ENCODE data around the gene IPPK.
A peak's percentile ranks its signal among the peaks of the same experiment; 100 is the strongest.

IPPK gene

DNA sequence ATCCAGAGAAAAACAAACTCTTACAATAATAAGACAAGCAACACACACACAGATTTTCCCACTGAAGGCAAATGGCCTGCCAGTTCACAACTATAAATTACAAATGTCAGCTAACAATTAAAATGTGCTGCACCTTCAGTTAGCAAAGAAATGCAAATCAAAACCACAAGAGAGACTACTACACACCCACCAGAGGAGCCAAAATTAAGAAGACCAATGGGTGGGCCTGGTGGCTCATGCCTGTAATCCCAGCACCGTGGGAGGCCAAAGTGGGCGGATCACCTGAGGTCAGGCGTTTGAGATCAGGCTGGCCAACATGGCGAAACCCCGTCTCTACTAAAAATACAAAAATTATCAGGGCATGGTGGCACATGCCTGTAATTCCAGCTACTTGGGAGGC is 15.1 kb upstream of the IPPK start:
- DNase-seq, result no peak

DNA sequence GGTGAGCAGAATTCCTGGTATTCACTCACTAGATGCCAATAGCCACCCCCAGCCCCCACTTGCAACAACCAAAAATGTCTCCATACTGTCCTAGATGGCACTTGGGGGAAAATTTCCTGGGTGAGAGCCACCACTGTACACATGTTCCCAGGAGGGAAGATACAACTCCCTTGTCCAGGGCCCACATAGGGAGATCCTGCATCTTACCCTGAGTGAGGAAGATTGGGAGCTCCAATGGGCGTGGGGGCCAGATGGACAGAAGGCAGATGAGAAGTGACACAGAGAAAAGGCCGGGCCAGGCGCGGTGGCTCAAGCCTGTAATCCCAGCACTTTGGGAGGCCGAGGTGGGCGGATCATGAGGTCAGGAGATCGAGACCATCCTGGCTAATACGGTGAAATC is 12.3 kb upstream of the IPPK start:
- DNase-seq, result no peak

DNA sequence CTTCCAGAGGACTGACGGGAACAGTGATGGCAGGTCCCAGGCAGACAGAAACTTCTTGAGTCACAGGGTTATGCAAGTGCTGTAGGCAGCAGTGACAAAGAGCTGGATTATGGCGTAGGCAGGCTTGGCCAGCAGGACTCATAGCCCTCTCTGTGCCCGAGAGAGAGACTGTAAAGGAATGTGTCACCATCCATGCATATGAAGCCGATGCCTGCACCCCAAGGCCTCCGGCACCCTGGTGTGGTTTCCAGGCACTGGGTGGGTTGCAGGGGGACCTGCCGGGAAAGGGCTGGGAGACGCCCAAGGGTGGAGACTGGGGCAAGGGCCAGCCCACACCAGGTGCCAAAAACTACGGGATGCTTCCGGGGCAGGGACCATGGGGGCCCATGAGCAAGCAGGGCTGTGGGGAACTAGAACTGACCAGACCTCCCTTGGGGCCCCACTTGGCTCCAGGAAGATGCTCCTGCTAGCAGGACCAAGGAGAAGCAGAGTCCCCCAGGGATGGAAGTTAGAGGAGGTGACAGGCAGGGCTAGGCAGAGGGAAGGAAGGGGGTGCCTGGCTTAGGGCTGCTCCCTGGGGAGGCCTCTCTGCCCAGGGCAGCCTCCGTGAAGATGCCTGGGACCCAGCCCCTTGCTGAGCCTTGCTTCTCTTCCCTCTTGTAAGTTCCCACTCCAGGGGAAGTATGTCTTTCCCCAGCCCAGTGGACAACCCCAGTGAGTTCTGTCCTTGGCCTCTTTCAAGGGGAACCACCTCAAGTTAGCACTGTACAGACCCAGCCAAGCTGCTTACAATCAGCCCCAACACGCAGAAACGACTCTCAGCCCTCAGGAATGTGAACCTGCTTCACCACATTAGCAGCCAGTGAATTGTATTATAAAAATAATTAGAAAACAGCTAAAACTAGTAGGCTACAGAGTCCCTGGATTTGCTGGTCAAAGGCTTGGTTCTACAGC is 10.5 kb upstream of the IPPK start:
- no peak for DNase-seq

DNA sequence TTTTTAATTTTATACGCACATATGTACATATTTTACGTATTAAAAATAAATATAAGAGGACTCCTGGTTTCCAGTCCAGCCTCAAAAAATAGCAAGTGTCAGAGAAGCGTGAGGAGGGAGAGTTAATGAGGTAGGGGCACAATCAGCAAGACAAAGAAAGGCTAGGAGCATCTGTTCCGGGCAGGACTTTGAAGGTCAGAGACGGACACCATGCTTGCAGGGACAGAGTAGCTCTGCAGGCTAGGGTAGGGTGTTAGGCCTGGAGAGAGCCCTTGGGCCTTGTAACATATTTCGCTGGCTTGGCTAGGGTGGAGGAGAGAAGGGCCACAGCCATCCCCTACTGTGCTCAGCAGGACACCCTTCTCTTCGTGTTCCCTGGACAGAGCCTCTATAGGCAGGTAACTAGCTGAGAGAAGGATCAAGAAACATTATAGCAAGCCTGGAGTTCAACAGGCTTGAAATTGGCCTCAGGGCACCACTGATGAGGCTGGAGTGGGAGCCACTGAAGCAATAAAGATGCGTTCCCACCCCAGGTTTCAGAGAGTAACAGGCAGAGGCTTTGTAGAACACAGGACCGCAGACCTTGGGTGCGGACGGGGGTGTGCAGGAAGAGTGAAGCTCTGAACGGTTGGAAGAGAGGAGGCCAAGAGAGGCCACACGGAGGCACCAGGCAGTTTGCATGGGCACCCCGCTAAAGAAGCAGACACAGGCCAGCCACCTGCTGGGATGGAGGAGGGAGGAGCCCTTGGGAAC is 9.7 kb upstream of the IPPK start:
- DNase-seq, result no peak

DNA sequence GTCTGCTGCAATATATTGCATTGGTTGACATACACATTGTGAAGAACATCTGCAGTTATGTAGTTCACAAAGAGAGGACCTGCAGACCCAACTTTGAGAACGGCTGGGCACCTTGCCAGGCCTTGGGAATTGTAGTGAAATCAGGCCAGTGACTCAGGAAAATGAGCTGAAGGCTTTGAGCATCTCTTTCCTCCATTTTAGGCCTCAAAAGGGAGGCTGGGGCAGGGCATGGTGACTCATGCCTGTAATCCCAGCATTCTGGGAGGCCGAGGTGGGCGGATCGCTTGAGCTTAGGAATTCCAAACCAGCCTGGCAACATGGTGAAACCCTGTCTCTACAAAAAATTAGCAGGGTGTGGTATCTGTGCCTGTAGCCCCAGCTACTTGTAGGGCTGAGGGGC is 1.4 kb upstream of the IPPK start:
- DNase-seq, result no peak

DNA sequence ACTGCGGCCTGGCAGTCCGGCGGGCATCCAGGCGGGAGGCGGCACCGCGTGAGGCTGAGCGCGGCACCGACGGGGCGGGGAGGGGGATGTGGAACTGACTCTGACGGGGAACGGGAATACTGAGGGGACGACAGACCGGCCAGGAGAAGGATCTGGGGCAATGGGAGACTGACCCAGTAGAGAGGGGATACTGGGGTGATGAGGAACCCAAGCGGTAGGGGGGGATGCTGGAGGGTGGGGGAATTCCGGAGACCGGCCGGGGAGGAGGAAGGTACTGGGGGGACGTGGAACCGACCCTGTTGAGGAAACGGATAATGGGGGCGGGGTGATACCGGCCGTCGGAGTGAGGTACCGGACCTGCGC is 423 bp downstream of the IPPK start:
- DNase-seq, result peak; percentile 56

DNA sequence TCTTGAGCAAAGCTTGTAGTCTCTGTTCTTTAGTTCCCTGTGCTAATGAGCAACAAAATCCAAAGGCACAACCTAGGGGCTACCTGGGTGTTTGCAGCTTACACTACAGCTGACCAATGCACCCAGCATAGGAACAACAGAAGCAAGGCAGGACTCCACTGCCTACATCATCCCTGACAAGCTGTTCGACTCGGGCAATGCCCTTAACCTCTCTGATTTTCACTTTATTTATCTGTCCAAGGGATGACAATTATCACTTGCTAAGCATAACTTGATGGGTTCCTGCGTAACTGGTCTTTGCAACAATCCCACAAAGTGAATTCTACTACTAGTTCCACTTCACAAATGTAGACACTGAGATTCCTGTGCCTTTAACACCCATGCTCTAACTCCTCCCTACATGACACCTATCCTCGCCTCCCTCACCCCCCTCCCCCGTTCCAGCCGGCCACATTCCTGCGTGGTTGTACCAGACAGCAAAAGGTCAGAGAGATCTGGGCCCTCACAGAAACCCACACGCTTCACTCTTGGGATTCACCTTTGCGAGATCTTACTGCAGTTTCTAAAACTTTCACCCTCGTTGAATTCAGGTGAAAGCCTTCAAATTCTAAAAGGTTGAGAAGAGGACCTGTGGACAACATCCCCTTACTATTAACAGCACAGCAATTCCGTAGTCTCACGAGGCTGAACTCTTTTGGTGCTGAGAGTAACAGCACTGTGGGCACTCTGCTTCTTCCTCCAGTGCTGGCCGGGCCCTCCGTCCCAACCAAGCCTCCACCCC is 995 bp downstream of the IPPK start:
- DNase-seq, result peak; percentile 56

DNA sequence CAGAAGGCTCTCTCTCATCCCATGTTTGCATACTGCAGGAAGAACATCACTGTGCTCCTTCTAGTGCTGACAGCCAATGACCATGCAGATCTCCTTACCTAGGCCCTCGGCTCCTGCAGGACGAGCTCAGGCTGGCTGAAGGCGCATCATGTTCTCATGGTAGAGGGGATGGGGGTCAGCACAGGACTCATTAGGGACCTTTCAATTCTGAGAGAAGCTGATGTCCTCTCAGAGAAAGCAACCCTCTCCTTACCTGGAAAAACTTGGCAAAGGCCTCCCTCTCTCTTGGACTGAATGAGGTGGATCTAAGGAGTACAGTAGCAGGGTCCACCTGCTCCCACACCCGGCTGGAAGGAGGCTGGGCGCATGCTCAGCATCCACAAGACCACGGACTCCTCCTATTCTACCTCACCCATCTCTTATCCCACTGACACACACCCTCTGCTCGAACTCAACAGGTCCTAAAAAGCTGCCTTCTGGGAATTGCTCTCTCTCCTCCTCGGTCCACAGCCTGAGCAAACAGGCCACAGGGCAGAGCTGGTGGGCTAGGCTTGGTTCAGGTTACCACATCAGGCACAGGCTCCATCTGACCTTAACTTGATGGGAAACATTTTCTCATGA is 2.9 kb downstream of the IPPK start:
- no peak for DNase-seq

DNA sequence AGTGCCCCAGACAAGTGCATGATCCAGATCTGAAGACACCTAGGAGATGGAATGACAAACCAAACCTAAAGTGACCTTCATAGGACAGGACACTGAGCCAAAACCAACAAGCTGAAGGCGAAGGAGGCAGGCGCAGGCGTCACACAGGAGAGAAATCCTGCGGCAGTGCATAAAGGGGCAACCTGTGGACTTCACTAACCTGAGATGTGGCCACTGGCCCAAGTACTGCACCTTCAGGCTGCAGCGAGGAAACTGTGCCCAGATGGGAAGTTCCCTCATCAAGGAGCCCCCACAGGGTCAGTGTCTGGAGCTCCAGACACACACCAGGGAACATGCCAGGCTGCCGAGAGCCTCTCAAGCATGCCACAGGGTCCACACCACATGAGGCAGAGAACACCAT is 3.7 kb downstream of the IPPK start:
- no peak for DNase-seq

DNA sequence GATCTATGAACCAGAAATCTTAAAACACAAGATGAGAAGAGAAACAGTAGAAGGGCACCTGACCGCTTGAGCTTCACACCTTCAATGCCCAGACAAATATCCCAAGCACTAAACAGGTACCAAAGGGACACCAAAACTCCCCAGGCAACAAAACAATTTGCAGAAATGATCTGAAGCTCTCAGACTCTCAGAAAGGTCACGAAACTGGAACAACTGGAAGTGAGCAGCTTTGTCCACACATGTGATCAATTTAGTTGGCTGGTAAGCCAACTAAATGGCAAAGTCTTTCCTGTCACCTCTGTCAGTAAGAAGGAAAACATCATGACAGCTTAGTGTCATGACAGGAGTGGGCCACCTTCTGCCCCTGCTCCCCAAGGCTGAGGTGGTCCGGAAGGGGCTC is 4.1 kb downstream of the IPPK start:
- no peak for DNase-seq

DNA sequence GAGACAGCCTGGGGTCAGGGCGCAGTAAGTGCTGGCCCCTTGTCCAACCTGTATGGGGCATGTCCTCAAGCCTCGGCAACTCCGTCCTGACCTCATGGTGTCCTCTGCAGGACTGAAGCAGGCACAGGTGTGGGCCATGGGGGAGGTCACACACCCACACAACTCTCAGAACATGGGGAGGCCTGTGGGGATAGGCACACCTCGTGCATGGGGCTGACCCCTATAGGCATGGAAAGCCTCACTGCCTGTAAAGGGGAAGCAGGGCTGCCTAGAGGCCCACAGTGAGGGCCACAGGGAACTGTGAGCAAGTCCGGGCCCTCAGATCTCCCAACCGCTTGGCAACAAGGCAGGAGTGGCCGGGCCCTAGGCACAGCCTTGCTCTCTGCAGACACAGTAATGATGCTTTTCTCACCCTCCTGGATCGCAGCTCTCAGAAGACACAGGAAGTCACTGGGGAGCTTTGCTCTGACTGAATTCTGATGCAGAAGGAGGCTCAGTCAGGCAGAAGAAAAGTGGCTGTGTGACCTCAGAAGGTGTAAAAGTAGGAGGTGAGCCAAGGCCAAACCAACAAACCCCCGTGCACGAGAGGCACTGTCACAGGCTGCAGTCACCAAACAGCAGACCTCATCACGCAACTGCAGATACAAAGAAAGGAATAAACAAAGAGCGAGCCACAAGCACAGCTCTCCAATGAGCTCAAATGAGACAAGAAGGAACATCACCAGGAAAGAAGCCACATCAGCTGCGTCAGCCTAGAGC is 5.4 kb downstream of the IPPK start:
- DNase-seq, result no peak

DNA sequence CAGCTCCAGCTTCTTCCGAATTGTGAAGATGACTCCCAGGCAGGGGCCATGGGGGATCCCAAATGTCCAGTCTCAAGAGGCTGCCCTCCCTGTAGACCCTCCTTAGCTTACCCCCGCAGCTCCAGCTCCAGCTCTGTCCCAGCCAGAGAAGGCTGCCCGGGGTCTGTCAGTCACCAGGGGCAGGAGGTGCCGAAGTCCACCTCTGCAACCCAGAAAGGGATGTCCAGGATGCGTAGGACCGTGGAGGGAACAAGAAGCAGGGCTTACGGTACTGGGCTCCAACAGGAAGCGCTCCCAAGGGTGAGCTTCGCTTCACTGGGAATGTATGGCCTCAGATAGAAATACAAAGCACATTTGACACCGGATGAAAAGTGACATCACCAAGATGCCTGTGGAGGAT is 6.0 kb downstream of the IPPK start:
- DNase-seq, result no peak

DNA sequence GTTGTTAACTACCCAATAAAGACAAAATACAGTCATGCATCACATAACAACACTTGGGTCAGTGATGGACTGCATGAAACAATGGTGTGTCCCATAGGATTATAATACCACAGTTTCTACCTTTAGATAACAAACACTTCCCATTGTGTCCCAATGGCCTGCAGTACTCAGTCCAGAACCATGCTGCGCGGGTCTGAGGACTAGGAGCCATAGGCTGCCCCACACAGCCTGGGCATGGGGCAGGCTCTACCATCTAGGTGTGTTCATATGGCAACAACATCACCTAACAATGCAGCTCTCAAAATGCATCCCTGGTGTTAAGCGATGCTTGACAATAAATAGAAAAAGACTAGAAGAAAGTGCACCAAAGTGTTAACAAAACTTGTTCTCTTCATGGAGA is 6.8 kb downstream of the IPPK start:
- DNase-seq, result no peak

DNA sequence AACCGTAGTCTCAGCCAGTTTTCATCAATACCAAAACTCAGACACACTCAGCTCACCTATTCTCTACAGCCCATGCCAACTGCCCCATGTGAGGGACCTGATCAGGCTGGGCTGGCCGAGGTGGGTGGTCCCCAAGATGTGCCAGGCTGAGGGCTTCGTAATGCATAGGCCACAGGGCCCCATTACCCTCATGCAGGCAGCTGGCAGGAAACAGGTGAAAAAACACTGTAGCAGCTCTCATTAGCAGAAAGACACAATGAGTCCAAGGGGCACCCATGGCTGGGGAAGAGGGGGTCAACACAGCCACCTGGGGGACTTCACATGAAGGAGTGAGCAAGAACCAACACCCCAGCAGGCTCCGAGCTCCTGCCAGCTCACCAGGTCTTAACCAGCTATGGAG is 8.2 kb downstream of the IPPK start:
- DNase-seq, result no peak

DNA sequence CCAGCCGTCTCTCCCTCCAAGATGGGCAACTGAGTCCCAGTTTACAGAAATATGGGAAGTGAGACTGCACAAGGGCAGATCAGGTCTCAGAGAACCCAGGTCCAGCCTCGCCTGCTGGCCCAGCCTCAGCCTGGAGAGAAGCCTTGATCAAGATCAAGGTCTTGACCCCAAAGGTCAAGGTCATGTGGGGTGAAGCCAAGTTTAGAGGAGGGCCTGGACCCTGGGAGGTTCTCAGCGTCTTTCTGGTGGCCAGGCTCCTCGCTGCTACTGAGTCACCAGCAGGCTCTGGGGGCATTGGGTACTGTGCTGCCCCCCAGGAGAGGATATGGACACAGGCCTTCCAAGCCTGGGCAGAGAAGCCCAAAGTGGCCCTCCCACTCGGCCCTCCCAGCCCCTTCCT is 8.8 kb downstream of the IPPK start:
- no peak for DNase-seq

DNA sequence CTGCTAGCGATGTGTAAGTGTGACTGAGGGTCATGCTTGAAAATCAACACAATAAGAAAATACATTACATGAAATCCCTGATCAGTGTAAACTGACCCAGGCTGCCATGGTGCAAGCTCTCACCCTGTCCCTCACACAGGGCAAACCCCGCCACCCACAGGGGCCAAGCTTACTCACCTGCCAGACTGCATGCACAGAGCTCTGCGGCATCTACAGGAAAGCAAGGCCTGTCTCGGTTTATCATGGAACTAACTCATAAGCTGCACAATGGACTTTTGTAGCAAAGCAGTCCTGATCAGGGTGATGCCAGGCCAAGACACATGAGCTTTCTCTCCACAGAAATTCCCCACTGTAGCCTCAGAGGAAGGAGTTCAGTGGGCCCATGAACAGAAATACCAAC is 9.7 kb downstream of the IPPK start:
- DNase-seq, result no peak

DNA sequence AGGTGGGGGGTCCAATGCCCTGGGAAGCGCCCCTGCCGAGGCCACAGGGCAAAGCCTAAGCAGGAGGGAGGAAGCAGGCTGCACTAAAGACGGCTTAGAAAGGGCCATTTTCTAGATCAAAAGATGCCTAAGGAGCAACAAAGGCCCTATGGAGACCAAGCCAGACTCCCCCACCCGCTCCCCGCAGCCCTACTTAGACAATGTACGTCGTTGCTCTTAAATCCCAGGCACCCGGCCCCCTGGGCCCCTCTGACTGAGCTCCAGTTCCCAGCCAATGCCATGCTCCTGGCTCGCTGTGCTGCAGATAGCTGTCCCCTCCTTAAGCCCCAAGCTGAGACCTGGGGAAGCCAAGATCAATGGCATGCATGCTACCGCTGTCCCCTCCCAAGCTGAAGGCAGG is 10.3 kb downstream of the IPPK start:
- DNase-seq, result no peak

DNA sequence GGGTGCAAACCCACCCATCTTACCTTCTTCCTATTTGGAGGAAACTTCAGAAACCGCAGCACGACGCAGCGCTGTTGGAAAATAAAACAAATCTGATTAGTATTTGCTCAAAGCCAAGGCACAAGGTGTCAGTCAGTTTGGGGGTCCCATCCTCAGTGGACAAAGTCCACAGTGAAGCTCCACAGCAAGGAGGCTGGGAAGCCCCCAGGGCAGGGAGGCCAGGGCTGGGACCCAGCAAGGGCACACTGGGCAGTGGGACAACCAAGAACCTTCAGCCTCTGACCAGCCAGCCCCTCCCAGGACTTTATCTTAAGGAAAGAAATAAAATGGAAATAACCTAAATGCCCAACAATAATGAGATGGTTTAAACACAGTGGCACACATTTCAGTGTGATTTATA is 11.3 kb downstream of the IPPK start:
- DNase-seq, result no peak

DNA sequence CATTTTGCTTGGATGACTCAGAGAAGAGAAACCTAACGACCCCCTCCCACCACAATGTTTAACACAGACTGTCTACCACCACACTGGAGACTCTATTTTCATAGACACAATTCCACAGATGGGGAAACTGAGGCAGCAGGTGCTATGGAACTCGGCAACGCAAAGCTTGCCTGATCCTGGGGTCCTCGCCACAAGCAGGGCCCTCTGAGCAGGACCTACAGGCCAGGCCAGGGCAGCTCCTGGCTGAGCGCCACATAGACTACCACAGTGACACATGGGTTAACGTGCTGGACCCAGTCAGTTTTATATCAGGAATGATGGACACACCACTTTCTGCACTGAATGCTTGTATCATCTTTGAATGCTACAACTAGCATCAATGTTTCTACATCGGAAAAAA is 11.8 kb downstream of the IPPK start:
- DNase-seq, result no peak

DNA sequence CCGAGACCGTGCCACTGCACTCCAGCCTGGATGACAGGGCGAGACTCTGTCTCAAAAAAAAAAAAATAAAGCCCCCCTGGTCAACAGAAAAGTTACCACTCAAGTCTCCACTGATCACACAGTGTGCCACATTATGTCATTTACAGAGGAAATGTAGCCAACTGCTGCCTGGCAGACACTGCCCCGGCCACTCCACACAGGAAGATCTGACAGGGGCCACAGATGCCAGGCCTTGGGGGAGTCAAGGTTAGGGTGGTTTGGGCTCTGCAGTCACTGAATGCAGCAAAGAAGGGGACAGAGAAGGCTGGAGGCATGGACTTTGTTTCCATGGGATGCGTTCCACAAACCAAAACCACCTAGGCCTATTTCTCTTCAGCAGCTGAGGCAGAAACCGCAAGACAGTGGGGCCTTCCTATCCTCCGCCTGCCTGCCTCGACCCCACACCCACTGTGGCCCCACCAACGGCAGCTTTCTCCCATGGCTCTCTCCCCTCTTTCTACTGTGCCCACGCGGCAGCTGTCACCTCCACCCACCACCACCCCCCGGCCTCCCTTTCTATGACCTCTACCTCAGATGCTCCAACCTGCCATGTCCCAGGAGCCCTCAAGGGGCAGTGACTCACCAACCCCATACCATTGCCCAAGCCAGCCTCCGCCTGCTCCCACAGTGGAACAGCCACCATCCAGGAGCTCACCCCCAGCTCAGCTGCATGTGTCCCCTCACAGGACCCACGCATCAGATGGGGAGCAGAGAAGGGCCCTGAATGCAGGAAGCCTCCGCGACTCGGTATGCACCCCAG is 12.4 kb downstream of the IPPK start:
- DNase-seq, result no peak

DNA sequence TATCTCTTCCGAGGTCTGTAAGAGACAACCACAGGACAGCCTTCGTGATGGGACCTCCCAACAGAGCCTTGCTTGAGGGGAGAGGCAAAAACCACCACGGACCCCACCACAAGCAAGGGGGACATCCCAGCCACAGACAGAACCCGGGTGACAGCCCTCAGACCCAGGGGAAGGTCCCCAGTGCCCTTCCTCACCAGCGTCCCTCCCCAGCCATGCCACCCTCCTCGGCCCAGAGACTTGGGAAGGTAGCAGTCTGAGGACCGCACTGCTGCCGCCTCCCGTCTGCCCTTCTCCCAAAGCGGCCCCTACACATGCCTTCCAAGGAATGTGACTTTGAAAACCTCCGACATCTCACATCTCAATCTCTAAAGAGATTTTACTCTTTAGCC is 13.4 kb downstream of the IPPK start:
- DNase-seq, result no peak
